ENCODE data around the gene LRRC37A2.
"Not testable (repeated sequence)": the region's sequence is repeated elsewhere in the genome, so short reads cannot be mapped to it uniquely, and the experiment has no call there.

DNA sequence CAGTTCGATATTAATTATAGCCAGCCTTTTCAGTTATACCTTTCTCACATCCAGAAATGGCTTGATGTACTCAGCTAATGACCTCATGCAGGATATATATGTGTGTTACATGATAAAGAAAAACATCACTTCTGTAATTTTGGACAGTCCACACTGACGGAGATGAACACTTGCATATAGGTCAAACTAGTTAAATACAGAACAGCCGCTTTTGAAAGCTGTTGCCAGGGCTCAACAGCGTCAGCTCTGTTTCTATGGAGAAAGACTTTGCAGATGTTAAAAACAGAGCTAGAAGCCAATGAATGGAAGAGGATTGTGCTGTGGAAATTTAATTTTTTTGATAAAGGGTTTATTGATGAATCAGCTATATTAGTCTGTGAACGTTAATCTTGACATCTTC is 44.6 kb upstream of the LRRC37A2 start:
- TF ChIP-seq, protein P1, sequence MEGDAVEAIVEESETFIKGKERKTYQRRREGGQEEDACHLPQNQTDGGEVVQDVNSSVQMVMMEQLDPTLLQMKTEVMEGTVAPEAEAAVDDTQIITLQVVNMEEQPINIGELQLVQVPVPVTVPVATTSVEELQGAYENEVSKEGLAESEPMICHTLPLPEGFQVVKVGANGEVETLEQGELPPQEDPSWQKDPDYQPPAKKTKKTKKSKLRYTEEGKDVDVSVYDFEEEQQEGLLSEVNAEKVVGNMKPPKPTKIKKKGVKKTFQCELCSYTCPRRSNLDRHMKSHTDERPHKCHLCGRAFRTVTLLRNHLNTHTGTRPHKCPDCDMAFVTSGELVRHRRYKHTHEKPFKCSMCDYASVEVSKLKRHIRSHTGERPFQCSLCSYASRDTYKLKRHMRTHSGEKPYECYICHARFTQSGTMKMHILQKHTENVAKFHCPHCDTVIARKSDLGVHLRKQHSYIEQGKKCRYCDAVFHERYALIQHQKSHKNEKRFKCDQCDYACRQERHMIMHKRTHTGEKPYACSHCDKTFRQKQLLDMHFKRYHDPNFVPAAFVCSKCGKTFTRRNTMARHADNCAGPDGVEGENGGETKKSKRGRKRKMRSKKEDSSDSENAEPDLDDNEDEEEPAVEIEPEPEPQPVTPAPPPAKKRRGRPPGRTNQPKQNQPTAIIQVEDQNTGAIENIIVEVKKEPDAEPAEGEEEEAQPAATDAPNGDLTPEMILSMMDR (IDR thresholded peaks at IDR 0.05), result not testable (repeated sequence)
- TF ChIP-seq POLR2AphosphoS5 (IDR thresholded peaks at IDR 0.05; ENCODE audit: low read depth, low read length); TCF7L2 (IDR thresholded peaks at IDR 0.05; ENCODE audit: low read depth, low read length); REST (IDR thresholded peaks at IDR 0.05; ENCODE audit: insufficient read depth in 1 of 2, low read depth in 2 of 2, low read length in 1 of 2): not testable (repeated sequence)
